Heart right ventricle (tissue), 16 donors: Measurements from ENCODE around the gene SLF1. TPM values are rescaled to one million over a fixed set of nuclear protein-coding genes. Genes with fewer than 3 reads are reported as not detected.

Source experiments
- ATAC-seq, 8 donors: fragments of 200-7000 bp; cut with Tn5 transposase; one replicate each; pipeline ENCODE4 v1.9.1; 2020; ENCODE audit warnings: mild to moderate bottlenecking in 8 of 8, moderate library complexity in 8 of 8, moderate number of reproducible peaks in 1 of 8
- DNase-seq, 2 donors: peaks; one replicate each; pipeline ENCODE4 v3.0.0-alpha.2; 2020
- H3K27ac ChIP-seq, 10 donors: fragments of 200-600 bp; sonication (generic) in 2 of 10; one replicate each; pipeline versions ENCODE4 v1.5.0 to v1.8.0; 2020 to 2022; ENCODE audit warnings: mild to moderate bottlenecking in 3 of 10
- H3K27me3 ChIP-seq, 7 donors: fragments of 200-600 bp; one replicate each; pipeline ENCODE4 v1.8.0; 2021 to 2022; ENCODE audit warnings: mild to moderate bottlenecking in 2 of 7
- H3K36me3 ChIP-seq, 9 donors: fragments of 200-600 bp; sonication (generic) in 1 of 9; one replicate each; pipeline versions ENCODE4 v1.5.0 to v1.8.0; 2020 to 2022; ENCODE audit warnings: mild to moderate bottlenecking in 2 of 9
- H3K4me1 ChIP-seq, 9 donors: fragments of 200-600 bp; sonication (generic) in 1 of 9; one replicate each; pipeline versions ENCODE4 v1.5.0 to v1.8.0; 2020 to 2022; ENCODE audit warnings: mild to moderate bottlenecking in 4 of 9
- H3K4me3 ChIP-seq, 10 donors: fragments of 200-600 bp; sonication (generic) in 2 of 10; one replicate each; pipeline versions ENCODE4 v1.5.0 to v1.8.0; 2020 to 2022; ENCODE audit warnings: mild to moderate bottlenecking in 7 of 10, moderate library complexity in 2 of 10
- H3K9me3 ChIP-seq, 11 donors: fragments of 200-600 bp in 10 of 11; sonication (generic) in 2 of 11; one replicate each; pipeline versions ENCODE4 v1.5.0 to v1.8.0; 2013 to 2022; ENCODE audit warnings: mild to moderate bottlenecking in 2 of 11, control low read depth in 1 of 11, moderate library complexity in 1 of 11
- WGBS, 2 donors: extraction: QIAGEN DNeasy Blood & Tissue Kit; methylation state at CpG; one replicate each; pipeline ENCODE4 v1.1.7; 2013; ENCODE audit warnings: inconsistent platforms in 1 of 2; 5-methylcytosine and 5-hydroxymethylcytosine counted together
- intact Hi-C, 10 donors: fragments of 100-400 bp; cut with DNase I; formaldehyde crosslinking; loops; one replicate each; pipeline versions ENCODE4 v1.11.1 to v1.14.2; 2022
- polyA plus RNA-seq, 2 donors: library from polyadenylated mRNA; stranded (reverse); fragments of 200-250 nt; gene quantifications; one replicate each; pipeline ENCODE4 v1.2.3, GENCODE V29; 2013
- total RNA-seq, 10 donors: library from RNA; stranded (reverse); fragmentation: NEBNext Ultra II Directional in 3 of 10; extraction: Animal tissue kit (Norgen Biotek cat#: 25700) in 3 of 10; gene quantifications; one replicate each; pipeline versions ENCODE4 v1.2.1 to v1.2.4, GENCODE V29; 2021 to 2023
- TF ChIP-seq, protein P1 (sequence below), 9 donors: fragments of 200-600 bp; sonication (generic) in 2 of 9; IDR thresholded peaks; one replicate each; pipeline versions ENCODE4 v1.5.0 to v1.8.0; 2021 to 2022; ENCODE audit warnings: antibody characterized with exemption in 9 of 9, mild to moderate bottlenecking in 5 of 9, moderate library complexity in 1 of 9
- donor health status: Arrhythmogenic right ventricular cardiomyopathy.
- donor health status: ischemic (EF 13 %, LVEDD 7.1; RV severe dilation, severe dysfunction).
- donor health status: healthy with polysubstance abuse.
- donor health status: DM: no; HTN: yes; CAD: no.
- donor health status: DM: no; HTN: no; CAD: no.
- donor health status: ischemic (EF 25% LVEDD 6.9; RV normal size, moderate dysfunction).
- donor health status: ischemic (EF 25% LVEDD 5.7; RV mildly dilated, moderate dysfunction).
- donor health status: healthy.
- donor health status: DM: yes; HTN: yes; CAD: no.
- donor health status: Ischemic cardiomyopathy.
- donor health status: ischemic (EF 35%, LVEDD 5.7; RV mildly dilated, moderate dysfunction).
- donor health status: nonischemic (EF 11% LVEDD 7.7; RV severe dilation, severe dysfunction).
- donor health status: DM: yes; HTN: yes; CAD: no.
- donor health status: PGD.
- donor health status: ischemic (EF 29% LVEDD 5.4; RV normal size, mild dysfunction).
- donor health status: nonischemic (EF 23%, LVEDD 6.1; RV moderate dilation, normal function).

The SLF1 gene
- total and polyA plus RNA-seq, 12 donors: 2.3 to 10.0 (median 4.5) TPM

DNA sequence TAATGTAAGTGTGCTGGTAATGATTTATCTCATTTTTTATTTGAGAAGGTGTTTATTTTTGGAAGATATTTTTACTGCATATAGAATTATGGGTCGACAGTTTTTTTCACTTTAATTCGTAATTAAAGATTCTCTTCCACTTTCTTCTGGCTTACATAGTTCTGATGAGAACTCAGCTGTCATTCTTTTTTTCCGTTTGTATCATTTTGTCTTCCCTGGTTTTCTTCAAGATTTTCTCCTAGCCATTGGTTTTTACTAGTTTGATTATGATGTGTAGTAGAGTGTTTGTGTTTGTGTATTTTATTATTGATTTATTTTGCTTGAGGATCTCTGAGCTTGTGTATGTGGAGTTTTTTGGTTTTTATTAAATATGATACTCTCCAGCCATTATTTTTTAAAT lies 21.7 kb downstream of the SLF1 start:
- Histone ChIP-seq H3K27ac (no peak overlapping the region), H3K4me1 (no peaks in the 10 kb centered on the region), H3K36me3 (peaks cover 0 to 65% (median 3%) of the 10 kb centered on the region in 9 donors), H3K27me3 (no peaks in the 10 kb centered on the region), H3K4me3 (no peak overlapping the region), H3K9me3 (peaks cover 0 to 44% (median 9%) of the 10 kb centered on the region in 11 donors)
- ATAC-seq: no peak
- 96 to 100% methylated on average over 3 of the region's 3 CpGs for WGBS, 2 donors
- intact Hi-C loops: no loop called here
- DNase-seq: no peak
- TF ChIP-seq, protein P1, sequence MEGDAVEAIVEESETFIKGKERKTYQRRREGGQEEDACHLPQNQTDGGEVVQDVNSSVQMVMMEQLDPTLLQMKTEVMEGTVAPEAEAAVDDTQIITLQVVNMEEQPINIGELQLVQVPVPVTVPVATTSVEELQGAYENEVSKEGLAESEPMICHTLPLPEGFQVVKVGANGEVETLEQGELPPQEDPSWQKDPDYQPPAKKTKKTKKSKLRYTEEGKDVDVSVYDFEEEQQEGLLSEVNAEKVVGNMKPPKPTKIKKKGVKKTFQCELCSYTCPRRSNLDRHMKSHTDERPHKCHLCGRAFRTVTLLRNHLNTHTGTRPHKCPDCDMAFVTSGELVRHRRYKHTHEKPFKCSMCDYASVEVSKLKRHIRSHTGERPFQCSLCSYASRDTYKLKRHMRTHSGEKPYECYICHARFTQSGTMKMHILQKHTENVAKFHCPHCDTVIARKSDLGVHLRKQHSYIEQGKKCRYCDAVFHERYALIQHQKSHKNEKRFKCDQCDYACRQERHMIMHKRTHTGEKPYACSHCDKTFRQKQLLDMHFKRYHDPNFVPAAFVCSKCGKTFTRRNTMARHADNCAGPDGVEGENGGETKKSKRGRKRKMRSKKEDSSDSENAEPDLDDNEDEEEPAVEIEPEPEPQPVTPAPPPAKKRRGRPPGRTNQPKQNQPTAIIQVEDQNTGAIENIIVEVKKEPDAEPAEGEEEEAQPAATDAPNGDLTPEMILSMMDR (IDR thresholded peaks at IDR 0.05): no peak

DNA sequence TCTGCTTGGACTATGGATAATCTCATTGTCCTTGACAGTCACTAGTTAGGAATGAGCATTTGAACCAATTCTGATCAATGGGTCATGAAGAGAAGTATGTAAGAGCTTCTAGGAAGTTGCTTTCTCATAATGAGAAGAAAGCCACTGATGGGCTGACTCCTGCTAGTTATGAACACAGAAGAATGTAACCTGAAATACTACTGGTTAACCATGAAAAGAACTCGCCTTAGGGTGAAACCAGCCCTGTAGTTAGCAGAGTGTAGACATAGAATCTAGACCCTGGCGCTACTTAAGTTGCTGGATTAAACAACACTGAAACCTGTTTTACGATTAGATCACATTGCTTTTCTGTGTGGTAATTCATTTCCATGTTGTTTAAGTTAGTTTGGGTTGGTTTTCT lies 26.6 kb downstream of the SLF1 start:
- TF ChIP-seq, protein P1 (IDR thresholded peaks at IDR 0.05): no peak
- ATAC-seq: no peak
- WGBS, 2 donors: 97 to 98% methylated on average over 3 of the region's 3 CpGs
- Histone ChIP-seq H3K27me3 (no peaks in the 10 kb centered on the region), H3K4me1 (no peaks in the 10 kb centered on the region), H3K9me3 (peaks cover 0 to 12% (median 7%) of the 10 kb centered on the region in 11 donors), H3K4me3 (no peak overlapping the region), H3K36me3 (peaks cover 0 to 57% (median 0%) of the 10 kb centered on the region in 9 donors), H3K27ac (no peak overlapping the region)
- DNase-seq: no peak
- intact Hi-C loops: no loop called here

GRCh38 chr5:94646758-94647157 lies 28.3 kb downstream of the SLF1 start:
- peaks cover 0 to 64% (median 0%) of the 10 kb centered on the region in 9 donors for H3K36me3 ChIP-seq
- TF ChIP-seq, protein P1 (IDR thresholded peaks at IDR 0.05): no peak
- H3K4me3 ChIP-seq: no peak overlapping the region
- intact Hi-C loops: no loop called here
- no peak for ATAC-seq
- H3K4me1 ChIP-seq: no peaks in the 10 kb centered on the region
- H3K27me3 ChIP-seq: no peaks in the 10 kb centered on the region
- H3K9me3 ChIP-seq: no peaks in the 10 kb centered on the region
- no peak overlapping the region for H3K27ac ChIP-seq
- no peak for DNase-seq

DNA sequence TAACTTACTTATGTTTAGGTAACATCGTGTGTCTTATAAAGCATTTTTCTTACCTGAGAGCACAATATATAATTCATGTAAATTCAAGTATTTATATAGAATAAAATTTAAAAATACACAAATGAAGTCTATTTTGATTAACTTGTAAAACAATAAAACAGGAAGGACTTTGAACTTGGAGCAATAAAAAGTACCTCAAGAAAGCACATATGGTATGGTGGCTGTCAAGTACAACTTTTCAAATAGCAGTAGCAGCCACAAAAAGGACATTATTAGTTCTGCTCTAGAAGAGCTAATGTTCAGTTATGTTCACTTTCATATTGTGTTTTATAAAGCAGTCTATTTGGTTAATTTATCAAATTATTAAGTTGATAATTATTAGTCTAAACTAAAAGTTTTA lies 31.4 kb downstream of the SLF1 start:
- intact Hi-C loops: no loop called here
- DNase-seq: no peak
- no peak for ATAC-seq
- no peak overlapping the region for H3K4me3 ChIP-seq
- 96 to 100% methylated on average over 1 of the region's 1 CpG for WGBS, 2 donors
- TF ChIP-seq, protein P1 (IDR thresholded peaks at IDR 0.05): no peak
- H3K4me1 ChIP-seq: no peaks in the 10 kb centered on the region
- no peak overlapping the region for H3K27ac ChIP-seq
- H3K27me3 ChIP-seq: no peaks in the 10 kb centered on the region
- H3K36me3 ChIP-seq: peaks cover 0 to 81% (median 7%) of the 10 kb centered on the region in 9 donors
- H3K9me3 ChIP-seq: peaks cover 0 to 11% (median under 1%) of the 10 kb centered on the region in 11 donors
